NB4 (cell line): ENCODE data around the gene TM4SF20.
A peak's percentile ranks its signal among the peaks of the same experiment; 100 is the strongest.

Experiments
- DNase-seq: peaks from one replicate; pipeline ENCODE4 v3.0.0; 2010; ENCODE audit warnings: low read depth
- H3K4me3 ChIP-seq: one replicate; pipeline ENCODE4 v1.5.1; 2011; ENCODE audit warnings: mild to moderate bottlenecking, low read depth, low read length, moderate library complexity
- CTCF ChIP-seq: IDR thresholded peaks from one replicate; pipeline ENCODE4 v1.5.1; 2012; ENCODE audit warnings: low read depth, low read length
- MAX ChIP-seq: IDR thresholded peaks from 2 replicates; pipeline ENCODE4 v1.6.1; 2011; ENCODE audit warnings: low read depth, low read length
- MYC ChIP-seq: IDR thresholded peaks from 2 replicates; pipeline ENCODE4 v1.6.1; 2011; ENCODE audit warnings: low read depth, low read length
- POLR2A ChIP-seq: IDR thresholded peaks from 2 replicates; pipeline ENCODE4 v1.6.1; 2011; ENCODE audit warnings: mild to moderate bottlenecking; ENCODE audit not compliant: insufficient read length; ENCODE audit errors: extremely low read depth

TM4SF20 gene

DNA sequence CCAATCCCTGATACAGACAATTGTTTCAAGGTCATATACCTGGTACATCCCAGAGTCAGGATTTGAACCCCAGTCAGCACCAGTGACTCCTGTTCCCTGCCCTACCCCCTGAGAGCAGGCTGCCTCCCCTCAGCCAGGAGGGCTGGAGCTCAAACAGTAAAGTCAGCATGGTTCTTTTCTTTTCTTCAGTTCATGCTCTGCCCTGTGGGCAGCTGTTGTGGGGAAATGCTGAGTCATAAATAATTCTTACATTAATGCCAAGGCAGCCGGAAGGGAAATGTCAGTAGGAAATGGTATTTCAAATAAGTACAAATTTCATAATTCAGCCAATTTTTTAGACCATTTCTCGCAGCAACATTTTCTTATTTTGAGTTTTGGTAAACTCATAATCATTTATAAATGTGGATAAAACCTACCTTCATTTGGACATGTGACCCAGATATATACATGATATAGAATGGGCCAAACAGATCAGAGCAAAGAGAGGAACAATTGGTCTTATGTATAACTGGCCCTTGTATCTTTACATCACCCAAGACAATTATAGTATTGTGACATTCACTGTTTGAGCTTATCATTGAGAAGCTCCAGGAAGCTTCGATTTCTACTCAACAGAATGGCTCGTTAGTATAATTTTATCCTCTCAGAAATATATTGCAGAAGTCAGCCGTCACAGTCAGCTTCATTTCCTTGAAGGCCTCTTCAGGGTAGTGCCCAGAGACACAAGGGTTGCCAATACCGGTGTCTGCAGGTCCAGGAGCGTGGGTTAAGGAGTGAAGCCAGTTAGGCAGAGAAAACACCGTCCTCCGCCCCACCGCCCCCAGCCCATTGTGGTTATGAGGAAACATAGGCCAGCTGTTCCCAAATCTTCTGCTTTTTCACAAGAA lies 36.7 kb upstream of the TM4SF20 start:
- no peak overlapping the region for H3K4me3 ChIP-seq
- TF ChIP-seq POLR2A (no peak), MYC (no peak), MAX (no peak)
- peak; percentile 84 for DNase-seq

GRCh38 chr2:227414846-227415245 lies 35.7 kb upstream of the TM4SF20 start:
- TF ChIP-seq MAX = no peak
- peak; percentile 29 for DNase-seq
- H3K4me3 ChIP-seq = no peak overlapping the region

DNA sequence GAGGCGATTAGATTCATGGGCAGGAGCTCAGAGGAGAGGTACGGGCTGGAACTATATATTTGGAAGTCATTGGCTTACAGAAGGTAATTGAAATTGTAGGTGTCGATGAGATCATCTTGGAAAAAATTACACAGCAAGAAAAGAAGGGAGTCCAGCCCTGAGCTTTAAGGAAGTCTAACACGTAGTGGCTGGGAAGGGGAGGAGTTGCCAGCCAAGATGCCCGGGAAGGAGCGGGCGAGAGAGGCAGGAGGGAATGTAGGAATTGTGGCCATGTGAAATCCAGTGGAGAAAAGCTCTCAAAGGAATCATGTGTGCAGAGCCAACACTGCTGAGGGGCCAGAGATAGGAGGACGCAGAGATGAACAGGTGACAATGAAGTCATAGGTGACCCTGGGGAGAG lies 34.3 kb upstream of the TM4SF20 start:
- H3K4me3 ChIP-seq = no peak overlapping the region
- no peak for DNase-seq
- TF ChIP-seq CTCF = no peak
- TF ChIP-seq POLR2A = no peak
- TF ChIP-seq MYC = no peak
- no peak for TF ChIP-seq MAX

GRCh38 chr2:227412877-227413276 lies 33.8 kb upstream of the TM4SF20 start:
- TF ChIP-seq CTCF (no peak), POLR2A (no peak), MYC (no peak), MAX (no peak)
- DNase-seq = no peak

GRCh38 chr2:227411990-227412350 lies 32.9 kb upstream of the TM4SF20 start:
- DNase-seq = no peak
- no peak overlapping the region for H3K4me3 ChIP-seq
- TF ChIP-seq POLR2A (no peak), CTCF (no peak), MYC (no peak), MAX (no peak)

More at GRCh38 chr2:227412877-227413276, 33.8 kb upstream of the TM4SF20 start:
- no peak overlapping the region for H3K4me3 ChIP-seq

GRCh38 chr2:227411320-227411989 lies 32.3 kb upstream of the TM4SF20 start:
- TF ChIP-seq MAX (no peak), MYC (no peak), POLR2A (no peak), CTCF (no peak)
- DNase-seq = peak; percentile 22
- H3K4me3 ChIP-seq = no peak overlapping the region
